Dermis microvascular lymphatic vessel endothelial cell (primary cell): ENCODE results near the gene APOLD1. TPM values are rescaled to one million over a fixed set of nuclear protein-coding genes. Genes with fewer than 3 reads are reported as not detected.
A peak's percentile ranks its signal among the peaks of the same experiment; 100 is the strongest.
"Not testable (repeated sequence)": the region's sequence is repeated elsewhere in the genome, so short reads cannot be mapped to it uniquely, and the experiment has no call there.

Experiments used
- DNase-seq, 2 donors: peaks; one replicate each; pipeline versions ENCODE4 v3.0.0 to v3.0.0-alpha.2; 2010; ENCODE audit warnings: low read depth in 2 of 2
- total RNA-seq: library from RNA; depleted of rRNA; stranded (reverse); fragments of >200 nt; gene quantifications from 2 replicates; pipeline ENCODE4 v1.2.1, GENCODE V29; 2014

Gene APOLD1
- total RNA-seq, 1 donor from 2014 or later, result 38.9 TPM

DNA sequence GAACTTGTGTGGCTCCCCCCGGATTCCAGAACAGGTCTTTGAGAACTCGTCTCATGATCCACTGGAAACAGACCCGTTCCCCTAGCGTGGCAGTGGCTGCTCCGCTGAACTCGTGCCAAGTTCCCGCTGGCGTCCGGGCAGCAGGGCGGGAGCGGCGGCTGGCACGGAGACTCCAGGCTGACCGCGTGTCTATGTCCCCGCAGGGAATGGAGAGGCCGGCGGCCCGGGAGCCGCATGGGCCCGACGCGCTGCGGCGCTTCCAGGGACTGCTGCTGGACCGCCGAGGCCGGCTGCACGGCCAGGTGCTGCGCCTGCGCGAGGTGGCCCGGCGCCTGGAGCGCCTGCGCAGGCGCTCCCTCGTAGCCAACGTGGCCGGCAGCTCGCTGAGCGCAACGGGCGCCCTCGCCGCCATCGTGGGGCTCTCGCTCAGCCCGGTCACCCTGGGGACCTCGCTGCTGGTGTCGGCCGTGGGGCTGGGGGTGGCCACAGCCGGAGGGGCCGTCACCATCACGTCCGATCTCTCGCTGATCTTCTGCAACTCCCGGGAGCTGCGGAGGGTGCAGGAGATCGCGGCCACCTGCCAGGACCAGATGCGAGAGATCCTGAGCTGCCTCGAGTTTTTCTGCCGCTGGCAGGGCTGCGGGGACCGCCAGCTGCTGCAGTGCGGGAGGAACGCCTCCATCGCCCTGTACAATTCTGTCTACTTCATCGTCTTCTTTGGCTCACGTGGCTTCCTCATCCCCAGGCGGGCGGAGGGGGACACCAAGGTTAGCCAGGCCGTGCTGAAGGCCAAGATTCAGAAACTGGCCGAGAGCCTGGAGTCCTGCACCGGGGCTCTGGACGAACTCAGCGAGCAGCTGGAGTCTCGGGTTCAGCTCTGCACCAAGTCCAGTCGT lies 1.5 kb downstream of the APOLD1 start:
- peak; percentile 71 to 90 for DNase-seq

DNA sequence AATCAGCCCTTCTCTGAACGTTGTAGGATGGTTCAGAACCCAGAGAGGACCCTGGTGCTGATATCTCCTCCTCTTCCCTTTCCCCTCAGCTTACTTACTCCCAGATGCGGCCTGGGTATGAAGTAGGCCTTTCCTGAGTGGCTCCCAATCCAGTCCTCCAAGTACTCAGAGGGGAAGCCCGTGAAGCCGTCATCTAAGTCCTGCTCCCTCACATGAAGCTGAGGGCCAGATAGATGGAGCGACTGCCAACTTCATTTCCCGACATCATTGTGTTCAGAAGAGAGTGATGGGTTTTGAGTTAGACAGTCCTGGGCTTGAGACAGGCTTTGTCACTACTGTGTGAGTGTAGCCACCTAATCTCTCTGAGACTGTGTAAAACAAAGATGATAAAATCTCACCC lies 2.7 kb downstream of the APOLD1 start:
- DNase-seq, result peak in 1 of 2 donors; percentile 55

- peak; percentile 74 to 87 for DNase-seq
Observed at GRCh38 chr12:12788675-12789368, 3.4 kb downstream of the APOLD1 start.

DNA sequence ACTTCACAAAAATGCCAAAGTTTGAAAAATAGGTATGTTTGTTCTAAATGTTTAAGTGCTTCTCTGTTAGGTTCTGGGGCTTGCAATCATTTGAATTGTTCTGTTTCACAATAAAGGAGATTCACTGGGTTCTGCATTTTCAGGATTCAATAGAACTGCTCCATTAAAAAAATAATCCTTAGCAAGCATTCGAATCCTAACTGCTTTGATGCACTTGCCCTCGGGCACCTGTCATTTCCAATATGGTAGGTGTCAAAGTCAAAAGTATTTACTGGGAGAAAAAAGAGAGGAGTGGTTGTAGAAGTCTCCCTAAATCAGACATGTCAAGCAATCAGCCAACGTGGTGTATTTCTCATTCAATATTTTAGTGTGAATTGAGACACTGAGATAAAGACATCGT lies 5.5 kb downstream of the APOLD1 start:
- DNase-seq, result no peak

- no peak for DNase-seq
Observed at GRCh38 chr12:12791756-12792369, 6.4 kb downstream of the APOLD1 start.

GRCh38 chr12:12792421-12792820 lies 7.0 kb downstream of the APOLD1 start:
- no peak for DNase-seq

DNA sequence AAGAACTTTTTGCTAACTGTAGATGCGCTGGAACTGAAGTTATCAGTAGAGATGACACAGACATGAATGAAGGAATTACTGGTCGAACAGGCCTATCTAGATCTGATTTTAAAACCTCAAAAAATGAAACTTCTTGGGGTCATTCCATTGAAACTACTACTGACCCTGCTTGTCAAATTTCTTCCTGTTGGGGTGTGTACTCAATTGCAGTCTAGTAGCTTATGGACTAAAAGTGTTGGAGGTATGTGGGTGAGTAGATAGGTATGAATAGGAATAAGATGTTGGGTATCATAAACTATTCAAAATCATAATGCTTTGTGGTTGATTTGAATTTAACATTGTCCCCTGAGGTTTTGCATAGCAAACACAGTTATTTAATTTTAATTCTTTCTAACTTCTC lies 9.2 kb downstream of the APOLD1 start:
- DNase-seq, result no peak

- DNase-seq, result no peak
Observed at GRCh38 chr12:12796171-12796570, 10.7 kb downstream of the APOLD1 start.

DNA sequence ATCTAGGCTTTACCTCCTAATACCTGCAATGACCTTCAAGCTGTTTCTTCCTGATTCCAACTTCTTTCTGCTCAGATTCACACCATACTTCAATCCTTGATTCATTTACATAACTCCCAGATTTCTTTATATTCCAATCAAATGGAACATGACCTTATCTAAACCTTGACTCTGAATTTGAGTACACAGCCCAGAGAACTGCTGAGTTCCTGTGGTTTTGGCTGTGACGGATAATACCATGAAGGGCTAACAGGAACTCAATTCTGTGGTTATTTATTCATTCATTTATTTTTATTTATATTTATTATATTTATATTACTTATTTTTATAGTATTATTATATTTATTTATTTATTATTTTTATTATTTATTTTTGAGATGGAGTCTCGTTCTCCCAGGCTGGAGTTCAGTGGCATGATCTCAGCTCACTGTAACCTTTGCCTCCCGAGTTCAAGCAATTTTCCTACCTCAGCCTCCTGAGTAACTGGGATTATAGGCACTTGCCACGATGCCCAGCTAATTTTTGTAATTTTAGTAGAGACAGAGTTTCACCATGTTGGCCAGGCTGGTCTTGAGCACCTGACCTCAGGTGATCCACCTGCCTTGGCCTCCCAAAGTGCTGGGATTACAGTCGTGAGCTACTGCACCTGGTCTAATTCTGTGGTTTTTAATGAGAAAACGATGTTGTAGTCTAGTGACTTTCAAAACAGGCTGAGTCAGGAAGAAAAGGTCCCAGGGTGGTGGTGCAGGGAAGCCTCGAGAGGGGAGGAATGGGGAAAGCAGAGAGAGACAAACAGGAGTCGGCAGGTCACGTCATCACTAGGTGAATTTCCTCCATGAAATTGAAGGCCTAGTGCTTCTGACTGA lies 11.7 kb downstream of the APOLD1 start:
- DNase-seq, result no peak

GRCh38 chr12:12797794-12798152 lies 12.3 kb downstream of the APOLD1 start:
- DNase-seq, result no peak

- DNase-seq, result no peak
Observed at GRCh38 chr12:12798480-12798879, 13.0 kb downstream of the APOLD1 start.

DNA sequence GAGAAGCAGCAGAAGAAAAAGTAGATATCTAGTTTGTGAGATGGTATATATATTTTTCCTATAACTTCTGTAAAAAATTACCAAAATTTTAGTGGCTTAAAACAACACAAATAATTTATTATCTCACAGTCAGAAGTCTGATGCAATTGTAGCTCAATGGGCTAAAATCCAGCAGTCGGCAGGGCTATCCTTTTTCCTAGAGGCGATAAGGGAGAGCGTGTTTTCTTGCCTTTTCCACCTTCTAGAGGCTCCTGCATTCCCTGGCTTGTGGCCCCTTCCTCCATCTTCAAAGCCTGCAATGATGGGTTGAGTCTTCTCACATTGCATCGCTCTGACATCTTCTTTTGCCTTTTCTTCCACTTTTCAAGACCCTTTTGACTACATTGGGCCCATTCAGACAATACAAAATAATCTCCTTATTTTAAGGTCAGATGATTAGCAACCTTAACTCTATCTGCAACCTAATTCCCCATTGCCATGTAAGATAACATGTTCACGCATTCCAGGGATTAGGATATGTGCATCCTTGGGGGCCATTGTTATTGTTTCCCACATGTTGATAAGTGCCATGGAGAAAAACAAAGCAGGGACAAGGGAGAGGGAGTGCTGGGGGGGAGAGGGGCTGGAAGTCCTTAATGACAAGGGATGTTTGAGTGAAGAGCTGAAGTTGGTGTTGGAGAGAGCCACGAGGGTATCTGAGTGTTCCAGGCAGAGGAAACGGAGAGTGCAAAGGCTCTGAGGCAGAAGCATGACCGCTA lies 13.9 kb downstream of the APOLD1 start:
- DNase-seq, result no peak

DNA sequence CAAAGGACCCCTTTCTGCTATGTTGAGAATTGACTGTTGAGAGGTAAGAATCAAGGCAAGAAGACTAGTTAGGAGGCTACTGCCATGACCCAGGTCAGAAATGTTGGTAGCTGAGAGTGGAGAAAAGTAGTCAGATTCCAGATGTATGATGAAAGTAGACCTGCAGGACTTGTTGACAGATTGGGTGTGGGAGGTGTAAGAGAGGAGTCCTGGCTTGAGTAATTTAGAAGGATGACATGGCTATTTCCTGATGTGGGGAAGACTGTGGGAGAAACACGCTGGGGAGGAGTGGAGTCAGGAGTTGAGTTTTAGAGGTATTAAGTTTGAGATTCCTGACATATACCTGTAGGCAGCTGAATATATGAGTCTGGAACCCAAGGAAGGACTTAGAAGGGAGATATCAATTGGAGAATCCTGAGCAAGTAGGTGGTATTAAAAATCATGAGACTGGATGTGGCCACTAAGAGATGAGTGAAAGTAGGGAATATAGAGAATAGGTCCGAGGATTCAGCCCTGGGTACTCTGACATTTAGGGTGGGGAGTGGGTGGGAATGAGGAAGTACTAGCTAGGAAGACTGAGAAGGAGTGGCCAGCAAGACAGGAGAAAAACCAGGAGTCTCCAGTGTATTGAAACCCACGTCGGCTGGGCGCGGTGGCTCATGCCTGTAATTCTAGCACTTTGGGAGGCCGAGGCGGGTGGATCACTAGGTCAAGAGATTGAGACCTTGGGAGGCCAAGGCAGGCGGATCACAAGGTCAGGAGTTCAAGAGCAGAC lies 15.1 kb downstream of the APOLD1 start:
- no peak for DNase-seq

GRCh38 chr12:12801656-12802055 lies 16.2 kb downstream of the APOLD1 start:
- DNase-seq, result not testable (repeated sequence)

GRCh38 chr12:12803186-12803585 lies 17.7 kb downstream of the APOLD1 start:
- peak in 1 of 2 donors; percentile 93 for DNase-seq

DNA sequence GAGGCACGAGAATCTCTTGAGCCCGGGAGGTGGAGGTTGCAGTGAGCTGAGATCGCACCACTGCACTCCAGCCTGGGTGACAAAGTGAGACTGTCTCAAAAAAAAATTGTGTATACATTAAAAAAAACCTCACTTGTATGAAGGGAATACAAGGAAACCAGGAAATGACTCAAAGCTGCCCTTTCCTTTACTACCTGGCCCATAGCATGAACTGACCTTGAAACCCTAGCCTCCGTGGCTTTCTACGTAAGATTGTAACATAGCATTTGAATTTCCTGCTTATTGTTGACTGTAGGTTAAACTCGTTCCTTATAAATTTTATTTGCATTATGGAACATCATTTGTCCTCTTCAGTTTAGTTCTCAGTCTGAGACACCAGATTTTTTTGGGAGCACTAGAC lies 18.6 kb downstream of the APOLD1 start:
- DNase-seq, result peak in 1 of 2 donors; percentile 82

DNA sequence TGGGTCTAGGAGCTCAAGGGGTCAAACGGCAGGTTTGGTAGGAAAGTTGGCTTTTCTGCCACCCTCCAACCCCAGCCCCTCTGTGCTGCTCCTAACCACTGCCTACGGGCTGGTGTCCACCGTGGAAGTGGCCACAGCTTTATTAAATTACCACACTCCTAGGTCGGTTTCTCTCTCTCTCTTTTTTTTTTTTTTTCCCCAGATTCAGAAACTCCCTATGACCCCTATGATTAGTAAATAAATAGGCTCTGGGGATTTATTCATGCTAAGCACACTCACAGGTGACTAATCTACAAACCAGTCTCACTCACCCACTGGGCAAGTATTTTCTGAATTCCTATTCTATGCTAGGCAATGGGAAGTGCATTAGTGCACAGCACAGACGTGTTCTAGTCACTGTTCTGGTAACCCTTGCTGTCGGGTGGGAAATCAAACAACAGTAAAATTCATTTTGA lies 19.0 kb downstream of the APOLD1 start:
- DNase-seq, result peak in 1 of 2 donors; percentile 68

GRCh38 chr12:12806784-12807516 lies 21.5 kb downstream of the APOLD1 start:
- no peak for DNase-seq

DNA sequence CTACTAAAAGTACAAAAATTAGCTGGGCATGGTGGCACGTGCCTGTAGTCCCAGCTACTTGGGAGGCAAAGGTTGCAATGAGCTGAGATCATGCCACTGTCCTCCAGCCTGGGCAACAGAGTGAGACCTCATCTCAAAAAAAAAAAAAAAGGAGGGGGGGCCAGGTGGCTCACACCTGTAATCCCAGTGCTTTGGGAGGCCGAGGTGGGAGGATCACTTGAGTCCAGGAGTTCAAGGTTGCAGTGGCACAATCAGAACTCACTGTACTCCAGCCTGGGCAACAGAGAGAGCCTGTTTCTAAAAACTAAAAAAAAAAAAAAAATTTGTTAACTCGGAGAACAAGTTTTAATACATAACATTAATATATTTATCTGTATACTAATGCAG lies 22.1 kb downstream of the APOLD1 start:
- DNase-seq, result not testable (repeated sequence)
